HUDEP-2 (cell line): ENCODE data around the gene LDLRAP1.

Experiments
- DNase-seq, 76 experiments: peaks; one replicate each; lab custom pipeline; 2025; ENCODE audit not compliant: unreplicated experiment in 76 of 76; lab: John Stamatoyannopoulos, UW

LDLRAP1 gene

GRCh38 chr1:25541889-25542658 is 1.3 kb upstream of the LDLRAP1 start:
- no peak for DNase-seq

- no peak for DNase-seq
Observed at GRCh38 chr1:25543005-25543424, 391 bp upstream of the LDLRAP1 start.

GRCh38 chr1:25544243-25544764 is 898 bp downstream of the LDLRAP1 start:
- DNase-seq, result no peak

- DNase-seq, result peak in 4 of 76 experiments; percentile 4 to 14 (median 14)
Observed at GRCh38 chr1:25544819-25545218, 1.4 kb downstream of the LDLRAP1 start.

GRCh38 chr1:25545767-25546166 is 2.4 kb downstream of the LDLRAP1 start:
- DNase-seq, result no peak

GRCh38 chr1:25546193-25546592 is 2.8 kb downstream of the LDLRAP1 start:
- DNase-seq, result no peak

- no peak for DNase-seq
Observed at GRCh38 chr1:25548601-25549000, 5.2 kb downstream of the LDLRAP1 start.

GRCh38 chr1:25549273-25550154 is 6.1 kb downstream of the LDLRAP1 start:
- DNase-seq, result peak in 74 of 76 experiments; percentile 13 to 87 (median 64)

GRCh38 chr1:25550155-25550506 is 6.7 kb downstream of the LDLRAP1 start:
- peak in 10 of 76 experiments; percentile 8 to 48 (median 14) for DNase-seq

- DNase-seq, result no peak
Observed at GRCh38 chr1:25550683-25551310, 7.4 kb downstream of the LDLRAP1 start.

GRCh38 chr1:25553749-25554429 is 10.5 kb downstream of the LDLRAP1 start:
- peak in 45 of 76 experiments; percentile 3 to 64 (median 37) for DNase-seq

- DNase-seq, result no peak
Observed at GRCh38 chr1:25554430-25554780, 11.0 kb downstream of the LDLRAP1 start.

- DNase-seq, result no peak
Observed at GRCh38 chr1:25554886-25555752, 11.7 kb downstream of the LDLRAP1 start.

- DNase-seq, result no peak
Observed at GRCh38 chr1:25555753-25556092, 12.3 kb downstream of the LDLRAP1 start.

- no peak for DNase-seq
Observed at GRCh38 chr1:25556132-25556670, 12.8 kb downstream of the LDLRAP1 start.

- DNase-seq, result peak in 51 of 76 experiments; percentile 9 to 71 (median 38)
Observed at GRCh38 chr1:25556791-25557476, 13.5 kb downstream of the LDLRAP1 start.

GRCh38 chr1:25557543-25557942 is 14.1 kb downstream of the LDLRAP1 start:
- DNase-seq, result no peak

GRCh38 chr1:25559031-25559430 is 15.6 kb downstream of the LDLRAP1 start:
- DNase-seq, result no peak

- no peak for DNase-seq
Observed at GRCh38 chr1:25560001-25560400, 16.6 kb downstream of the LDLRAP1 start.
